GM21786 (cell line): ENCODE data around the gene RAB33A.

Experiments used
- ATAC-seq: cut with Tn5 transposase; IDR thresholded peaks from one replicate; pipeline ENCODE4 v1.9.1; 2021; ENCODE audit not compliant: unreplicated experiment

Gene RAB33A

DNA sequence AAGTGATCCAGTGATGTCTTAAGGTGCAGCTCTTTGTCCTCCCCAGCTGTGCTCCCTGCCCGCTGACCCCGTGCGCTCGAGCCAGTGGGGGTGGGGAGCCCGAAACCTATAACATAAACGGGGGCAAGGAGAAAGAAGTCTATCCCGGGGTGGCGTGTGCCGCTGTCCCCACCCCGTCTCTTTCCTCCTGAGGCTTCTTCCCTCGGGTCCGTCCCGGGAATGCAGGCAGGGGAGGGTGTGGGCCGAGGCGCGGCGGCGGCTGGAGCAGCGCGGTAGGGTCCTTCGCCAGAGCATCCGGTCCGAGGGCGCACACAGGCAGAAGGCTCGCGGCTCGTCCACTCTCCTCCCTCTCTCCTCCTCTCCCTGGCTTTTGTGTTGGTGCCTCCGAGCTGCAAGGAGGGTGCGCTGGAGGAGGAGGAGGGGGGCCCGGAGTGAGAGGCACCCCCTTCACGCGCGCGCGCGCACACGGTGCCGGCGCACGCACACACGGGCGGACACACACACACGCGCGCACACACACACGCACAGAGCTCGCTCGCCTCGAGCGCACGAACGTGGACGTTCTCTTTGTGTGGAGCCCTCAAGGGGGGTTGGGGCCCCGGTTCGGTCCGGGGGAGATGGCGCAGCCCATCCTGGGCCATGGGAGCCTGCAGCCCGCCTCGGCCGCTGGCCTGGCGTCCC is at the start of gene RAB33A:
RAB33A (plus strand) TSS at position 517 of the 681 bp plus-strand sequence; CDS start at position 618, 101 bp downstream.
- ATAC-seq: no peak

DNA sequence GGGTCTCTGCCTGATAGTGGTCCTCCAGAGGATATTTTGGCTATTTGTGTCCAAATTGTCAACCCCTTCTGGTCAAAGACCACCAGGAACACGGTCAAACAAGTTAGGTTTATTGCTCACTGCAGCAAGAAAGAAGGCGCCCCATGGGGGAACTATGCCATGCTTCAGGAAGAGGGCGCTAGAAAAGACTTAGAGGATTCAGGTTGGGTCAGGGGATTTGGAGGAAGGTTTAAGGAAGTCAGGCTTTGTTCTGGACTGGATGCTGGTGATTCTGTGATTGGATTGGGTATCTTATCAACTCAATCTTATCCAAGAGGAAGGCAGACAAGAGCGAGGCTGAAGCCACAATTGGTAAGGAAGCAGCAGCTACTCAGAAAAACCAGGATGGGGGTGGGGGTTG is 47.2 kb upstream of the RAB33A start:
- no peak for ATAC-seq

DNA sequence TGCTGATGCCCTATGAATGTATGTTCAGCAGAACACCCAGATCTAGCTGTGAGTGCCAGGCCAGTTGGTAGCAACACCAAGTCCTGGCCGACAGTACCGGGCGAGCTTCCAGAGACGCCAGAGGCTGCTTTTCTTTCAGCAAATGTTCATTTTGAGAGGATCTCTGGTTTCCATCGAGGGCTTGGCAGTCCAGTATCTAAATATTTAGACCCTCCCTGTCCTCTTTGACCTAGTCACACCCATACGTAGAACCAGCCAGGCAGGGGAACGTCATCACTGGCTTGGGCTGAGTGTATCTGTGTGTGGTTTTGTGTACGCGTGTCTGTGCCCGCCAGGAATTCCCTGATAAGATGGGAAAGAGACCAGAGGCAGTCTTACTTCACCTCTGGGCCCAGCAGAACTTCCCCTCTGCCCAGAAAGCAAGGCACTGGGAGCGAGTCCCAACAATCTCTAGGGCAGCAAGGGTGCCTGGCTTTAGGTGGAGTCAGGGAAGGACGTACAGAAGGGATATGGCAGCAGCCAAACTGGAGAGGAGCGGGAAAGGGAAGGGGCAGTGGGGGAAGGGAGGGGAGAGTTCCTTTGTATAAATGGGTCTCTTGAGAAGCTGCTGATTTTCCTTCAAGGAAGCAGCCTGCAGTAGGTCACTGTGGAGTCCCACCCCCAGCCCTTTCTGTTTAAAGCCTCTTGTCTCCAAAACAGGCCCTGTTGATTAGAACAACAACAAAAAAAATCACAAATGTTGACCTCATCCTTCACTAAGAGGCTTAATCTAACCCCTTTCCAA is 46.5 kb upstream of the RAB33A start:
- ATAC-seq: no peak

DNA sequence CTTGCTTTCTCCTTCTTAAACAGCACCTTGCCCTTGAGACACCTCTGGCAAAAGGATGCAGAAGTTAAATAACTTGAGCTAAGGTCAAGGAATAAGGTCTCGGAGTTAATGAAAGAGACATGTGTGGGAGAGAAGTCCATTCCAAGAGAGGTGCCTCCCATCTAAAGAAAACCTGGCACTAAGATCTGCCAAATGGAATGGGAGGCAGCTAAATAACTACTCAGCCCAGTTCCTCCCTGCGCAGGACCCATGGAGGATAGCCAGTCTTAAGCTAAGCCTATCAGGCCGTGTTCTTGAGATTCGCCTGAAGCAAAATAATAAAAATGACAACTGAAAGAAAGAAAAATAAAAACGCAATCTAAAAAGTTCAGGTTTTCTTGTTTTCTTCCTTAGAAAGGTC is 40.8 kb upstream of the RAB33A start:
- no peak for ATAC-seq

DNA sequence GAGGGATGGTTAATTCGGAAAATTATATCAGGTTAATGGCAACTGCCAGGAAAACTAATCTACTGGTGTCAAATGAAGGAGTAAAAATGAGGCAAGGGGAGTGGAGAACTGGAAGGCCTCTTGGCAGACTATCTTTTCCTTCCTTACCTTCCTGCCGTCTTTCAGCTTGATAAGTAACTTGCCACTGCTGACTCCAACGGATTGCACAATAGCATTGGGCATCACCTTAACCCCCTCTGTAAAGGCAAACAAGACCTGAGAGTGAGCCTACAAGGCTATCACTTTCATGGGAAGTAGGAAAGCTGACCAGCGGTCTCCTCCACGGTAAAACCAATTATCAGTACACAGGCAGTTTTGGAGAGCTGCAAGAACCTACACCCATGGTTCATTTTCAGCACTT is 35.3 kb upstream of the RAB33A start:
- no peak for ATAC-seq

DNA sequence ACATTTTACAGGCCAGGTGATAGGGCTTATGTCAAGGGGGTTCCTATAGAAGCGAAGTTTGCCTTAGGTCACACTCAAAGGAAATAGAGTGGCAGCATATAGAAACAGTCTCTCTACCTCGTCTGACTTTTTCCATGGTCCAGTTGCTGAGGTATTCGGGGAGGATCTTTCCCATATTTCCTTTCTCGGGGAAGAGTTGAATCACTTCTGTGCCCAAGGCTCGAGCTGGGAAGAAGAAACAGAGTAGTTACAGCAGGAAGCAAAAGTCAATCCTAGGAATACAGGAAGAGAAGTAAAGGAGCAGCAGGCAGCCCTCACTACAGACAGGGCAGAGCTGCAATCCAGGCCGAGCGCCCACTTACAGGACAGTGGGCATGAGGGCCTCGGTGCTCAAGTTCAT is 34.8 kb upstream of the RAB33A start:
- ATAC-seq: no peak

DNA sequence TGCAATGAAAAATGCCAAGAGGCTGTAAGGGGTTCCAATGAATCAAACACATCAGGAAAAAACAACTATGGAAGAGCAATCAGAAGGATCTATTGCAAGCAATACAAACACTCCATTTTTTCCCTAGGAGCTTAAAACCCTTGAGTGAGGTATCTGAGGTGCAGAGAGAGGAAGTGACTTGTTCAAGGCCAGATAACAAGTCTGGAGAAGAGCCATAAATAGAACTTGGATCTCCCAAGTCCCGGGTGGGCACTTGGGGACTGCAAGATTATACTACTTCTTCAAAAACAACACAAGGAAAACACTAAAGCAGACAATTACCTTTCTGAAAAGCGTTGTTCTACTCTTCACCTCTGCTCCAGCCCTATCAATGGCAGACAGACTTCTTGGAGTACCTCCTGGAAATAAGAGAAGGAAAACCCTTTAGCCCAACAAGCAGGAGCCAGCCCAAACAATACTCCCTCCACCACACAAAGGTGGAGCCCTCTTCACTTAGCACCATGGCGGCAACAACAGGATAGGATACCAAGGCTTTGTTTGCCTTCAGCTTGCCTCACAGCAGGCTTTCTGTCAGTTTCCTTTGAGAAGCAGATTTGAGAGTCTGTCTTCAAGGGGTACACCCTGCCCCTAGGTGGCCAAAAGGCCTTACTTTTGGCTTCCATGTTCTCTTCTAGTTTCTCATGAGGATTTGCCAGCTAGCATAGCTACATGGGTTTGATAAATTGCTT is 32.1 kb upstream of the RAB33A start:
- no peak for ATAC-seq

DNA sequence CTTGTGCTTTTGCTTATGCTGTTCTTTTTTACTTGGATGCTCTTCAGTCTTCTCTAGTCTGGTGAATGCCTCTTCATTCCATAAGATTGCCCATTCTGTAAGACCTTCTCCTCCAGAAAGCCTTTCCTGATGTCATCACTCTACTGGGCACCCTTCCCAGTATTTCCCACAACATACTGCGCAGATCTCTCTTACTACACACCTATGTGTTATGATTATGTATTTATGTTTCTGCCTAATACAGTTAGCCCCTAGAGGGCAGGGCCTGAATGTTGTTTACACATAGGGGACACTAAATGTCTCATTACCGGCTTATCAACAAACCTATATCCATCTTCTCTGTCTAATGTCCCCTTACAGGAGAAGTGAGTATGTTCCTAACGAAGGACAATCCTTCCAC is 27.3 kb upstream of the RAB33A start:
- ATAC-seq: no peak

DNA sequence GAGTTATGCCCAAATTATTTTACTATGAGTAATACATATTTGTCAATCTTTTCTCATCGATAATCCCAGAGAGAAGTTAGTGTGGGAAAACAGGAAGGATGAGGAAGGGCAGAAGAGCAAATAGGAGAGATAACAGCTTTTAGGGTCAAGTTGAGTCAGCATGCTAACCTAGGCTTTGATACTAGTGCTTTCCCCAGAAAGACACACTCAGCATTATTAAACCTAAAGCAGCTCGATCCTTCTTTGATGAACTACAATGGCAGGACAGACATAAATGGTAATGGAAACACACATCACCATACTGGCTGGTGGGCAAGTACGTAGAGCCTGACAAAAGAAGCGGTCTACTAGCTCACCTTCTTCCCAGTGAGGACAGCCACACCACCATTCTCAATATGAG is 26.6 kb upstream of the RAB33A start:
- no peak for ATAC-seq

DNA sequence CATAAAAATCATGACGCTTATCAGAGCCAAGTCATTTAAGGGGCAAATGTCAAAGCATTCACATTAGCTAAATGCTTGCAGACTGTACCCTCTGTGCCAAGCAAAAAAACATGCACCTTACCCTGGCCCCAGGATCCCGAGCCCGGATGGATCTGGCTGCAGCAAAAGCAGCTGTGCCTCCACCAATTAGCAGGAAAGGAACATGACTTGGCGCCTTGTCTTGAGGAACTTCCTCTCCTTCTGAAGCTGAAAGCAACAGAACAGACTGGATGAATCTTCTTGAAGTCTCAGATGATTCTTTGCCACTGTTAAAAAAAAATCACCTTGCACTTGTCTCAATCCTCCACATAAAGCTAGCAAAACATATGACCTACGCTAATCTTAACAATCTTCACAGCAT is 24.1 kb upstream of the RAB33A start:
- ATAC-seq: no peak

DNA sequence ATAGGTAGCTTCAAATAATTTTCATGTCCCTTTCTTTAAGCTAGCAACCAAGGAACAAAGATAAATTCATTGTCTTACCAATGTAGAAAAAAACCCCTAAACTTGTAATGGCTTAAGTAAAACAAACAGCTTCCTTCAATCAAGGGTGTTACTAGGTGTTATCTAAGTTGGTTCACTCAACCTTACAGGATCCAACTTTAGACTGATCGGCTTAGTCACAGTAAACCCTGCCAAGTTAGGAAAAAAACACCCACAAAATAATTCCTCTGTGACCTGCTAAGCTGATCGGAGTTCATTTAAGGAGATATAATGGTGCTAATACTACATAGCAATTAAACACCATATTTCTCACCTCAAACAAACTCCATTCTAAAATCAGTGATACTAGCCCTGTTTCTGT is 16.2 kb upstream of the RAB33A start:
- no peak for ATAC-seq

DNA sequence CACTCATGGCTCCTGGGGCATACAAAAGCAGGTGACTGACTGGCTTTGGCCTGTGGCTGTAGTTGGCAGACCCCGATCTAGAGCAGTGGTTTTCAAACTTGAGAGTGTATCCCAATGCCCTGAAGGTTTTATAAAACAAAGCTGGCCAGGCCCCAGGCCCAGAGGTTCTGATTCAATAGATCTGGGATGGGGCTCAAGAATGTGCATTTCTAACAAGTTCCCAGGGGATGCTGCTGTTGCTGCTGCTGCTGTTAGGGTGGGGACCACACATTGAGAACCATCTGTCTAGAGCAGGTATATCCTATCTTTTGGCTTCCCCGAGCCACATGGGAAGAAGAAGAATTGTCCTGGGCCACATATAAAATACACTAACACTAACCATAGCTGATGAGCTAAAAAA is 13.5 kb upstream of the RAB33A start:
- no peak for ATAC-seq

DNA sequence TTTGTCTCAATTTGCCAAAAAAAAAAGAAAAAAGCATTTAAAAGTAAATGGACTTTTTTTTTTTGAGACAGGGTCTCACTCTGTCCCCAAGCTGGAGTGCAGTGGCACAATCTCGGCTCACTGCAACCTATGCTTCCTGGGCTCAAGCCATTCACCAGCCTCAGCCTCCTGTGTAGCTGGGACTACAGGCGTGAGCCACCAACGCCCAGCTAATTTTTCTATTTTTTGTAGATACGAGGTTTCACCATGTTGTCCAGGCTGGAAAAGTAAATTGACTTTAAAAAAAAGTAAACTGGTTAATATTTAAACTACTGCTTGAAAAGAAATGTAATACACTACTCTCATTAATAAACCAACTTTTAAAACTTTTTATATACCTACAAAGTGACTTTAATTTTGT is 12.0 kb upstream of the RAB33A start:
- ATAC-seq: no peak

DNA sequence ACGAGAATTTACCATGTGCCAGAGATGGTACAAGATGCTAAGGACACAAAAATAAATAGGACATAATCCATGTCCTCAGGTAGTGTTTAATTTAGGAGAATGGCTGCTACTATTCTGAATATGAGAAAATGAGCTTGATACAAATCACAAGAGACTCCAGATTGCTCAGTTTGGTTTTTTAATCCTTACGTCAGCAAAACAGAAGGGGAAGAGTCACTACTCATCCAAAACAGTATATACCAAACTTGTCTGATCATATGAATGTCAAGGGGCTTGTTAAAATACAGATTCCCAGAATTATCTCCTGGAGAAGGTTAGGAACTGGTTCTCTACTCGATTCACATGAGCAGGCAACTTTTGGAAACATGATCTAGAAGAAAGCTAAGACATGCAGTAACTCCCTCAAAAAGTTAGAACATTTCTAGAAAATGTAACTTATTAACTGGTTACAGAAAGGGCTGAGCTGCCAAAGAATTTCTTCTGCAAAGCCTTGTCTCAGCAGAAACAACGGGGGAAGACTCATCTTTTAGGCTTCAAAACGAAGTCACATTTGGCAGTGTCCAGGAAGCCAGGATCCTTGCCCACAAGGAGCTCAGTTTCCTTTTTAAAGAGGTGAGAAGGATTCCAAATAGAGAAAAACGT is 9.5 kb upstream of the RAB33A start:
- no peak for ATAC-seq

DNA sequence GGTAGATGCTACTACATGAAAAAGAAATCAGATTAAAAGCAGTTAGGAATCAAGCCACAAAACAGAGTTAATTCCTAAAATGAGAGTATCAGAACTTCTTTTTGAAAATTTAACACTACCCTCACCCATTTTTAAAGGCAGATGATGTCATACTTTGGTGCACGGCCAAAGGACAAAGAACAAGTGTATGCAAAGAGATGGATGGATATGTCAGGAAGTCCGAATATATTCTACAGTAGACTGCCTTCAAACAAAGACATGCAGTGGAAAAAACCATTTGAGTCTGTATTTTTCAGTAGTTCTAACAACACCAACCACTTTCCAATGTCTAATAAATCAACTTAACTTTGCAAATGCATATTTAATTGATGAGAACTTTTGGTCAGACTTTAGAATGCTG is 8.4 kb upstream of the RAB33A start:
- no peak for ATAC-seq

DNA sequence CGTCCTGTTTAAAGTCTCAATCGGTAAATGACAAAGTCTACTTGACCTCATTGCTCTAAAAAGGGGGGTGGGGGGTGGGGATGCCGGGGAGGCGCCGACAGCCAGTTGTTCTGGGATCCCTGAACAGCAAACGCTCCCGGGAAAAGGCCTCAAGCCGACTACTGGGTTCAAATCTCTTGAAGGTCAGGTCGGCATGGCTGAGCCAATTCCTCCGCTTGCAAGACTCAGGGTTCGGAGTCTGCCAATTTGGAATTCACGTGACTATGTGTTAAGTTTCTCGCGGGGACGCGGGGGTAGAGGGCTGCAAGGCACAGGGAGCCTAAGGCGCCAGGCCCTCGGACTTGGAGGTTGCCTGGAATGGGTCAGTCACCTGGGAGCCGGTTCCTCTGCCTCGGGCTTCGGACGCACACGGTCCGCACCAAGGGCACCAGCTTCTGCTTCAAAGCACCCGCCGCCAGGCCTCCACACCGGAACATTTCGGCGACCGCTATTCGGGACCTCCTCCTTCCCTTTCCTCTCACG is 6.5 kb upstream of the RAB33A start:
- no peak for ATAC-seq

DNA sequence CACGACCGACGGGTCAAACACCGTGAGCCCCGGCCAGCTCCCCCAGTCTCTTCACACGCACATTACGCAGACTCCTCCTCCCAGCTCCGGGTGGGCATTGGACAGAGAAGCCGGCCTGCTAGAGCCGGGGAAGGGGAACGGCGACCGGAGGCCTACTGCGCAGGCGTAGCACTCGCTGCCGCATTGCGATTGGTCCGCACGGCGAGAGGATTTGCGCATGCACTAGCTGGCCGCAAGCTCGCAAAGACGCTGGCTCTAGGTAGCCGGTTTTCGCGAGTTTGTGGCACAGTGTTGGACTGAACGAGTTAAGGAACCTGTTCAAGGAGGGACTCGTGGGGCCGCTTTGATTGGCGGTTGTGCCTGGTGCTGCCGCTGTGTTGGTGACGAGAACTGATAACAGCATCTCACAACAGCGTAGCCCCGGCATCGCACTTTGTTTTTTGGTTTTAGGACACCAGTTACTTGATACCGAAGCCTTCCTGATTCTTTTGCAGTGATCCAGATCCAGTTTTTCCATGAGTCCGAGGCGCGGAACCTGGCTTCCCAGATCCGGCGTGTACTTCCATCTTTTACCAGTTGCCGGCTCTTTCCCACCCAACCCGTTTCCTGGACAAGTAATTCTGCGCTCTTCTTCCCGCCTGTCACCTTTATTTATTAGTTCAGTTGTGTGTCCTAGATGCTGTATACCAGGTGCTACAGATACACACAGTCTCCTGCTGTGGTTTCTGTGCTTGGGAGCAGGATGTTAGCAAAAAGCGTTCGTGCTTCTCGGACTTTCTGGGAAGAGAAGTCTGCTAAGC is 5.9 kb upstream of the RAB33A start, which contains the start of gene AIFM1:
AIFM1 (minus strand) TSS at position 139 of the 800 bp plus-strand sequence. CDS start 185 bp downstream, outside the sequence.
- ATAC-seq: peak; percentile 83

DNA sequence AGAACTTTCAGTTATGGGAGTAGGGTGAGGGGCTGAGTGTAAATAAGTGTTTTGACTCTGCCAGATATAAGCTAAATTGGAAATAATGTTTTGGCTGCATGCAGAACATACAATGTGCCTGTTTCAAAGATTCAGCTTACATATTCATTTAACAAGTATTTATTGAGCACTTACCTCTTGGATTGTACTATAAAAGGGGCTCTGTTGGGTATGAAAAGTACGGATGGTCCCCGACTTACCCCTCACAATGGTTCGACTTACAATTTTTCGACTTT is 5.3 kb upstream of the RAB33A start:
- ATAC-seq: no peak

DNA sequence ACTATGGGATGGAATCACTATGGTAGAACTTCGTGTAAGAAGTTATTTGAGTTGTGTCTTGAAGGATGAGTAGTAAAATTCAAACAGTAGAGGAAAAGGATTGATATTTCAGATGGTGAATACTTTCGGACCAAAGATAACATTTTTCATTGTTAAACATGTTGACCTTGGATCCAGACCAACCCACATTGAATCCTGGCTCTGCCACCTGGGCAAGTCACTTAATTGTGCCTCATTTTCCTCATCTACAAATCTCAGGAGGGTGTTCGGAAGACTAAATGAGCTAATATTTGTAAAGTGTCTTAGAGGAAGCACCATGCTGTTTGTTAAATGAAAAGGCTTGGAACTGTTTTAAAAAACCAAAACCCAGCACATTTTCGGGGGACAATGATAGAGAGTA is 4.7 kb upstream of the RAB33A start:
- ATAC-seq: no peak

DNA sequence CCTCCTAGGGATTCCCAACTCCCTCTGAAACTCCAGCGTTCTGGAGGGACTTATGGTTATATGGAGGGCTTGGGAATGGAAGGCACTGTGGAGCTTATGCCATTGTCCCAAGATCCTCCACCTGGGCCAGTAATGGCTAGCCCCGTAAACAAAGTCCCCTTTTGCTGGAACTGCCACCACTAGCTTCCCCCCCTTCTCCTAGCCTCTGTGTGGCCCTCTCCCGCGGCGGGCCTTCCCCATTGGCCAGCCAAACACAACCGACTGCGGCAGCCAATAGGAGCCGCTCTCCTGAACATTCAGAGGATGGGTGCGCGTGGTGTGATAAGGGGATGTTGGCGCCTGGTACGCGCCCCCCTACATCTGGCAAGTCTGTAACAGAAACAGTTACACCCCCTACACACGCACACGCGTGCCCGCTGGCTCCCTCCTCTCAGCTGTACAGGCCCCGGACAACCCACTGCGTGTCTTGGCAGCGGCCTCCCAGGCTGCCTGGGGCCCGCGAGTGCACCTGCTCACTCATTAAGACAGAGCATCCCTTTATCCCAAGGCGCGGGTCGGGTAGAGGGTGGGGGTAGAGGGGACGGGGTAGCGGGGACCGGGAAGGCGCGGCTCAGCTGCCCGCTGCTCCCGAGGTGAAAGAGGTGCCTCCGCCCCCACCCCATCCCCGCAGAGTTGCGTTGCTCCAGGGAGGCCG is 863 bp upstream of the RAB33A start:
- peak; percentile 64 for ATAC-seq
